Lower leg skin (tissue), 4 donors: Measurements from ENCODE around the gene PLCZ1. TPM values are rescaled to one million over a fixed set of nuclear protein-coding genes. Genes with fewer than 3 reads are reported as not detected.

Experiments used
- DNase-seq, 2 donors: peaks; one replicate each; pipeline ENCODE4 v3.0.0-alpha.2; 2019; ENCODE audit warnings: low spot score in 2 of 2
- H3K4me3 ChIP-seq: fragments of 200-600 bp; sonication (generic); 2 replicates; pipeline ENCODE4 v1.5.1; 2017; ENCODE audit warnings: mild to moderate bottlenecking, low read depth; ENCODE audit not compliant: poor library complexity, severe bottlenecking
- POLR2A ChIP-seq, 2 donors: fragments of 450-650 bp; IDR thresholded peaks; one replicate each; pipeline ENCODE4 v1.6.1; 2016 to 2017; ENCODE audit warnings: antibody characterized with exemption in 2 of 2, mild to moderate bottlenecking in 1 of 2, moderate library complexity in 1 of 2
- WGBS, 2 donors: methylation state at CpG; one replicate each; pipeline ENCODE4 v1.1.5; 2018; 5-methylcytosine and 5-hydroxymethylcytosine counted together
- intact Hi-C: fragments of 100-400 bp; cut with DNase I; formaldehyde crosslinking; loops from one replicate; pipeline ENCODE4 v1.15.0; 2023; ENCODE audit warnings: low total_unique reads
- total RNA-seq, 4 donors: library from RNA; depleted of rRNA; stranded (reverse); fragments of >200 nt; gene quantifications; one replicate each; pipeline ENCODE4 v1.1.0, GENCODE V29; 2016
- TF ChIP-seq, protein P1 (sequence below), 3 donors: fragments of 450-650 bp; IDR thresholded peaks; one replicate each; pipeline ENCODE4 v1.5.1; 2016; ENCODE audit warnings: antibody characterized with exemption in 3 of 3, mild to moderate bottlenecking in 3 of 3, moderate library complexity in 2 of 3

Gene PLCZ1
- total RNA-seq, 4 donors from 2014 or later = not detected

DNA sequence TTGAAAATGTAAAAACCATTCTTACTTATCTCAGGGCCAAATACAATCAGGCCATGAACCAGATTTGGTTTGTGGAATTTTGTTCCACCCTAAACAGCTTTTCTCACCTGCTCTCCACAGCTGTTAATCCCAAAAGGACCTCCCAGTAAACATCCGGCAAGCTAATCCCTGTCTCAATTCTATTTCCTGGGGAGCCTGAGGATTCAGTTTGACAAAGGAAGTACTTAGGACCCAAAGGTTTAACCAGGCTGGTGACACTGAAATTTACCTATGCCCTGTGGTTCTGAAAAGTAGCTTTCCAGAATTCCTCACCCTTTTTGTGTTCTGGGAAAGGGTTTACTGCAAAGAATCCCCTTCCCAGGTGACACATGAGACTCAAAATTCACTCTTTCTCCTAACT is 15.1 kb upstream of the PLCZ1 start:
- WGBS, 2 donors = 83 to 84% methylated on average over 1 of the region's 1 CpG
- DNase-seq = no peak
- intact Hi-C loops = no loop called here
- no peak overlapping the region for H3K4me3 ChIP-seq
- TF ChIP-seq POLR2A (IDR thresholded peaks at IDR 0.05) = no peak
- TF ChIP-seq, protein P1, sequence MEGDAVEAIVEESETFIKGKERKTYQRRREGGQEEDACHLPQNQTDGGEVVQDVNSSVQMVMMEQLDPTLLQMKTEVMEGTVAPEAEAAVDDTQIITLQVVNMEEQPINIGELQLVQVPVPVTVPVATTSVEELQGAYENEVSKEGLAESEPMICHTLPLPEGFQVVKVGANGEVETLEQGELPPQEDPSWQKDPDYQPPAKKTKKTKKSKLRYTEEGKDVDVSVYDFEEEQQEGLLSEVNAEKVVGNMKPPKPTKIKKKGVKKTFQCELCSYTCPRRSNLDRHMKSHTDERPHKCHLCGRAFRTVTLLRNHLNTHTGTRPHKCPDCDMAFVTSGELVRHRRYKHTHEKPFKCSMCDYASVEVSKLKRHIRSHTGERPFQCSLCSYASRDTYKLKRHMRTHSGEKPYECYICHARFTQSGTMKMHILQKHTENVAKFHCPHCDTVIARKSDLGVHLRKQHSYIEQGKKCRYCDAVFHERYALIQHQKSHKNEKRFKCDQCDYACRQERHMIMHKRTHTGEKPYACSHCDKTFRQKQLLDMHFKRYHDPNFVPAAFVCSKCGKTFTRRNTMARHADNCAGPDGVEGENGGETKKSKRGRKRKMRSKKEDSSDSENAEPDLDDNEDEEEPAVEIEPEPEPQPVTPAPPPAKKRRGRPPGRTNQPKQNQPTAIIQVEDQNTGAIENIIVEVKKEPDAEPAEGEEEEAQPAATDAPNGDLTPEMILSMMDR (IDR thresholded peaks at IDR 0.05) = no peak

DNA sequence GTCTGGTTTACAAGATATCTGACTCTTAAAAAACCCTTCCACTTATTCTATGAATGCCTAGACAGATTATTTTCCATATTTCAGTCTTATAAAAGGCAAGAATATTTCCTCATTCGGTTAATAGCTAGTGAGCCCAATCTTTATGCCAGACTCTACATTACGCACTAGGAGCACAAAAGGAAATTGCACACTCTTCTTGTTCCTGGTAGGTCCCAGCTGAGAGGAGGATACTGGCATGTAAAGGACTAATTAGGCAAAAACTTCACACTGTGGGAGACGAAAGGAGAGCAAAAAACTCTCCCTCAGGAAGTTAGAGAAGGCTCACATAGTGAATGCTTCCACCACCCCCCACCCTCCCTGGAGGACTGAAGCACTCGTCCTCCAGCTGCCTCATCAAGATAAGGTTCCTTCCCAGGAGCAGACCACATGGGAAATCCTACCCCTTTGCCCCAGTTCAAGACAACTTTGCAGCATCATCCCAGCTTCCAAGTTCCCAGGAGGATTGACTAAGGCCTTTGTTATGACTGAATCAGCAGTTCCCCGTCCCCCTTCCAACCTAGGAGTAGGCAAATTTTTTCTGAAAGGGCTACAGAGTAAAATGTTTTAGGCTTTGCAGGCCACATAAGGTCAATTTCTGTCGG is 14.6 kb upstream of the PLCZ1 start:
- no peak overlapping the region for H3K4me3 ChIP-seq
- DNase-seq = no peak
- intact Hi-C loops = no loop called here
- 63 to 66% methylated on average over 6 of the region's 6 CpGs for WGBS, 2 donors
- TF ChIP-seq POLR2A (IDR thresholded peaks at IDR 0.05) = no peak
- TF ChIP-seq, protein P1 (IDR thresholded peaks at IDR 0.05) = no peak

GRCh38 chr12:18751866-18752265 is 14.1 kb upstream of the PLCZ1 start:
- no peak overlapping the region for H3K4me3 ChIP-seq
- intact Hi-C loops = no loop called here
- DNase-seq = no peak
- TF ChIP-seq, protein P1 (IDR thresholded peaks at IDR 0.05) = no peak
- TF ChIP-seq POLR2A (IDR thresholded peaks at IDR 0.05) = no peak
- WGBS, 2 donors = 86 to 93% methylated on average over 2 of the region's 2 CpGs

DNA sequence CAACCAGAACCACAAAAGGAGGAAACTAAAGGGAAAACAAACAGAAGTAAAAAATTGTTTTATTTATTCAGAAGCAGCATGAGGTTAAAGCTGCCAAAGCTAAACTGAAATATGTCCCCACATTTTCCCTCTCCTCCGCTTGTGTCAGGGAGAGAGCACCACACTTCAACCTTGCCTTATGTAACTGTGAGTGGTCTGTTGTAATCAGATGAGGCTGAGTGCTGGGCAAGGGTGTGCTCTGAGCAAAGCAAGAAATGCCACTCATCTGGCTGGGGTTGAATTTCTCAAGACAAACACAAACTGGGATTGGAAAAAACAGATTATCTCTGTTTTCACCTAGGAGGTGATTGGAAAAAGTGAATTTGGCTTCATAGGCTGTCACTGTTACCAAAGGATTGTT is 12.3 kb upstream of the PLCZ1 start:
- 57 to 80% methylated on average over 1 of the region's 1 CpG for whole genome bisulfite sequencing, 2 donors
- no peak overlapping the region for H3K4me3 ChIP-seq
- TF ChIP-seq, protein P1 (IDR thresholded peaks at IDR 0.05) = no peak
- TF ChIP-seq POLR2A (IDR thresholded peaks at IDR 0.05) = no peak
- DNase-seq = no peak
- intact Hi-C loops = no loop called here

DNA sequence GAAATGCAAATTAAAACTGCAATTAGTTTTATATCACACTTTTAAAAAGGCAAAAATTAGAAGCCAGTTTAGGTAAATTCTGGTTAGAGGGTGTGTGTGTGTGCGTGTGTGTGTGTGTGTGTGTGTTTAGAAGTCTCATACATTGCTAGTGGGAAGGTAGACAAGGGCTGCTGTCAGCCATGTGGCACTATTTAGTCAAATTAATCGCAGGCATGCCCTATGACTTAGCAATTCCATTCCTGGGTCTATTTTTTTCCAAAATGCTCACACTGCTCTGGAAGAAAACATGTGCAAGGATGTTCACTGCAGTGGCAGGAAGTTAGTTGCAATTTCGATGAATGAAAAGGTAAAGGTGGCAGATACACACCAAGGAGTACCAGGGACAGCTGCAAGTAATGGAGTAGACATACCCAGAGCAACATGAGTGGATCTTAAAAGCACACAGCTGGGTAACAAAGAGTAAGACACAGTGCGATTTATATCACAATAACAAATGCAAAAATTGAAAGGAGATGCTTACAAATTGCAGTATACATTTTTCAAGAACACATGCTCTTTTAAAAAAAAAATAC is 11.7 kb upstream of the PLCZ1 start:
- 56 to 60% methylated on average over 4 of the region's 4 CpGs for WGBS, 2 donors
- intact Hi-C loops = no loop called here
- DNase-seq = no peak
- TF ChIP-seq POLR2A (IDR thresholded peaks at IDR 0.05) = no peak
- TF ChIP-seq, protein P1 (IDR thresholded peaks at IDR 0.05) = no peak
- H3K4me3 ChIP-seq = no peak overlapping the region

DNA sequence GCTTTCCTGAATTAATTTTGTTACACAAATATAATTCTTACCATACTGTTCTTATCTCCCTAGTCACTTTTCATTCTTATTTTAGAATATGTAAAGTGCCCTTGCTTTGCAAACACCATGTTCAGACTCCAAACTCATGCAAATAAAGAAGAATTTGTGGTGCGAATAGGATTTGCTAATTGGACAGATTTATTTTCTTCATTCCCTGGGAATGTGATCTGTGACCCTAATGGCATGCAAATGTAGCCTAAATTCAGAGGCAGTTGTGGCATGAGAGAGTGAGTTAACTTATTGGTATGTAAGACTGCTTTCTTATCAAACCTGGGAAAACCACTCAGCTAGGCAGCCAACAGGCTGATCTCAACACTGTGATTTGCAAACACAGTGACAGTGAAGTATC is 10.1 kb upstream of the PLCZ1 start:
- TF ChIP-seq, protein P1 (IDR thresholded peaks at IDR 0.05) = no peak
- no peak for TF ChIP-seq POLR2A (IDR thresholded peaks at IDR 0.05)
- intact Hi-C loops = no loop called here
- DNase-seq = no peak
- 76 to 87% methylated on average over 1 of the region's 1 CpG for WGBS, 2 donors
- no peak overlapping the region for H3K4me3 ChIP-seq
